SW 1271 (cell line): Measurements from ENCODE around the gene TAF12.
"Not testable (repeated sequence)": the region's sequence is repeated elsewhere in the genome, so short reads cannot be mapped to it uniquely, and the experiment has no call there.

ENCODE experiments used
- DNase-seq, 2 experiments: peaks; one replicate each; lab custom pipeline; 2025; lab: John Stamatoyannopoulos, UW

Gene TAF12

GRCh38 chr1:28642847-28643635 is at the start of gene TAF12:
TAF12 (minus strand) TSS chr1:28643067; CDS start chr1:28622081, 20,986 bp downstream.
- DNase-seq, result peak; percentile 57 to 89

GRCh38 chr1:28691627-28692026 is 48.8 kb upstream of the TAF12 start:
- not testable (repeated sequence) for DNase-seq

GRCh38 chr1:28684937-28685336 is 42.1 kb upstream of the TAF12 start:
- no peak for DNase-seq

GRCh38 chr1:28682840-28683239 is 40.0 kb upstream of the TAF12 start:
- DNase-seq, result no peak

- DNase-seq, result no peak
These were observed 37.3 kb upstream of the TAF12 start for GRCh38 chr1:28680151-28680550.

GRCh38 chr1:28675924-28676257 is 33.0 kb upstream of the TAF12 start:
- DNase-seq, result no peak

GRCh38 chr1:28672971-28673370 is 30.1 kb upstream of the TAF12 start:
- DNase-seq, result not testable (repeated sequence)

- DNase-seq, result no peak
These were observed 28.4 kb upstream of the TAF12 start for GRCh38 chr1:28671254-28671780.

GRCh38 chr1:28668956-28669723 is 26.3 kb upstream of the TAF12 start:
- DNase-seq, result peak in 1 of 2 experiments; percentile 54

GRCh38 chr1:28668191-28668955 is 25.5 kb upstream of the TAF12 start, which contains the start of gene GMEB1:
GMEB1 (plus strand) TSS chr1:28668784; CDS start chr1:28683613, 14,829 bp downstream.
- DNase-seq, result peak; percentile 13 to 65

- no peak for DNase-seq
These were observed 23.9 kb upstream of the TAF12 start for GRCh38 chr1:28666806-28667205.

- no peak for DNase-seq
These were observed 21.1 kb upstream of the TAF12 start for GRCh38 chr1:28663871-28664470.

- DNase-seq, result no peak
These were observed 13.5 kb upstream of the TAF12 start for GRCh38 chr1:28656335-28656734.

- not testable (repeated sequence) for DNase-seq
These were observed 12.8 kb upstream of the TAF12 start for GRCh38 chr1:28655448-28656311.

GRCh38 chr1:28653870-28654269 is 11.0 kb upstream of the TAF12 start:
- peak in 1 of 2 experiments; percentile 16 for DNase-seq

GRCh38 chr1:28653063-28653462 is 10.2 kb upstream of the TAF12 start:
- DNase-seq, result not testable (repeated sequence)

- DNase-seq, result peak; percentile 91 to 96
These were observed 5.8 kb upstream of the TAF12 start, which contains the start of gene RNU11 for GRCh38 chr1:28648474-28649198. RNU11 (plus strand) TSS chr1:28648600.

GRCh38 chr1:28648008-28648473 is 5.2 kb upstream of the TAF12 start:
- peak; percentile 60 to 87 for DNase-seq

GRCh38 chr1:28646040-28646439 is 3.2 kb upstream of the TAF12 start:
- no peak for DNase-seq

- DNase-seq, result not testable (repeated sequence)
These were observed 2.5 kb upstream of the TAF12 start for GRCh38 chr1:28645406-28645805.
